Medulla oblongata (tissue), 1 donor: ENCODE results near the gene LCP2.
"Not testable (repeated sequence)": the region's sequence is repeated elsewhere in the genome, so short reads cannot be mapped to it uniquely, and the experiment has no call there.

ENCODE experiments used
- DNase-seq: peaks from one replicate; pipeline ENCODE4 v3.0.0-alpha.2; 2015; ENCODE audit errors: extremely low spot score

LCP2 gene

GRCh38 chr5:170248172-170248930 lies 49.2 kb downstream of the LCP2 start:
- DNase-seq, result no peak

GRCh38 chr5:170247363-170247762 lies 50.2 kb downstream of the LCP2 start:
- no peak for DNase-seq

- no peak for DNase-seq
These were observed 51.3 kb downstream of the LCP2 start for GRCh38 chr5:170246126-170246870.

GRCh38 chr5:170245436-170245835 lies 52.1 kb downstream of the LCP2 start:
- DNase-seq, result not testable (repeated sequence)

GRCh38 chr5:170238456-170239196 lies 59.0 kb downstream of the LCP2 start:
- DNase-seq, result no peak

- DNase-seq, result no peak
These were observed 61.4 kb downstream of the LCP2 start for GRCh38 chr5:170235876-170236864.

GRCh38 chr5:170233358-170233892 lies 64.2 kb downstream of the LCP2 start:
- no peak for DNase-seq

- no peak for DNase-seq
These were observed 64.8 kb downstream of the LCP2 start, which contains the start of gene C5orf58 for GRCh38 chr5:170232786-170233185. Gene C5orf58 (plus strand): TSS chr5:170232985. CDS start chr5:170234977, 1,992 bp downstream.

GRCh38 chr5:170228762-170229435 lies 68.7 kb downstream of the LCP2 start:
- no peak for DNase-seq

GRCh38 chr5:170226661-170227060 lies 70.9 kb downstream of the LCP2 start:
- no peak for DNase-seq

GRCh38 chr5:170226129-170226615 lies 71.4 kb downstream of the LCP2 start:
- DNase-seq, result no peak

- peak; percentile 92 for DNase-seq
These were observed 72.0 kb downstream of the LCP2 start for GRCh38 chr5:170225326-170226128.

- no peak for DNase-seq
These were observed 73.7 kb downstream of the LCP2 start for GRCh38 chr5:170223906-170224305.

GRCh38 chr5:170223360-170223759 lies 74.2 kb downstream of the LCP2 start:
- no peak for DNase-seq

GRCh38 chr5:170221327-170221741 lies 76.2 kb downstream of the LCP2 start:
- peak; percentile 86 for DNase-seq

- DNase-seq, result no peak
These were observed 77.4 kb downstream of the LCP2 start for GRCh38 chr5:170220191-170220590.

GRCh38 chr5:170219615-170220014 lies 78.0 kb downstream of the LCP2 start:
- DNase-seq, result no peak

- DNase-seq, result no peak
These were observed 78.9 kb downstream of the LCP2 start for GRCh38 chr5:170218726-170219125.

GRCh38 chr5:170217831-170218230 lies 79.7 kb downstream of the LCP2 start:
- no peak for DNase-seq
